K562 (cell line): ENCODE results near the gene PRDX1. TPM values are rescaled to one million over a fixed set of nuclear protein-coding genes. Genes with fewer than 3 reads are reported as not detected.

ENCODE experiments used
- ATAC-seq: fragments of 200-7000 bp; cut with Tn5 transposase; 3 replicates; pipeline ENCODE4 v1.9.1; 2020; ENCODE audit warnings: moderate library complexity
- BruUV-seq: library from RNA; stranded (reverse); fragments of 400-500 nt; replicated peaks from 2 replicates; lab custom pipeline; 2021; lab: Mats Ljungman, UMichigan
- CTCF ChIA-PET: fragments of 300-600 bp; formaldehyde crosslinking; extraction: SDS; loops from one replicate; lab custom pipeline; 2021; ENCODE audit warnings: low intra/inter-chr PET ratio; lab: Yijun Ruan, JAX
- POLR2A ChIA-PET: fragments of 300-600, 350-650 bp; sonication (Branson Sonifier 250); formaldehyde crosslinking; extraction: SDS; loops from one replicate; lab custom pipeline; 2021; ENCODE audit warnings: antibody characterized with exemption, inconsistent platforms; lab: Yijun Ruan, JAX
- DNase-seq, 4 experiments: peaks; one replicate each; pipeline versions ENCODE4 v3.0.0 to v3.0.0-alpha.2; 2011 to 2018; ENCODE audit warnings: low spot score in 3 of 4, mixed read lengths in 3 of 4; ENCODE audit errors: extremely low read depth in 1 of 4
- FAIRE-seq: peaks from 2 replicates; lab custom pipeline; 2011; peaks lifted over from hg19 to GRCh38; lab: Jason Lieb, UNC
- H2AFZ ChIP-seq: 2 replicates; pipeline ENCODE4 v1.6.0; 2011; ENCODE audit warnings: low read depth, low read length, control low read depth, inconsistent platforms
- H3K27ac ChIP-seq: fragments of 200-600 bp; 3 replicates; pipeline ENCODE4 v1.8.0; 2011; ENCODE audit warnings: low read depth, mild to moderate bottlenecking, control low read depth, inconsistent platforms, low read length, moderate library complexity, mixed read lengths; ENCODE audit errors: extremely low read depth
- H3K27me3 ChIP-seq, 2 experiments: fragments of 300-600 bp in 1 of 2; 2 replicates in 1 of 2; 3 replicates in 1 of 2; pipeline versions ENCODE4 v1.6.0 to v1.8.0; 2011; ENCODE audit warnings: inconsistent platforms in 2 of 2, low read length in 2 of 2, mild to moderate bottlenecking in 1 of 2, mixed read lengths in 1 of 2, moderate library complexity in 1 of 2; ENCODE audit not compliant: control insufficient read depth in 2 of 2, insufficient read depth in 2 of 2
- H3K36me3 ChIP-seq: fragments of 300-600 bp; 3 replicates; pipeline ENCODE4 v1.8.0; 2011; ENCODE audit warnings: mild to moderate bottlenecking, low read length, inconsistent platforms; ENCODE audit not compliant: control insufficient read depth, insufficient read depth
- H3K4me1 ChIP-seq, 2 experiments: fragments of 200-600 bp in 1 of 2; replicated peaks in 1 of 2; 2 replicates in 1 of 2; 3 replicates in 1 of 2; pipeline versions ENCODE4 v1.5.1 to v1.8.0; 2011; ENCODE audit warnings: inconsistent platforms in 2 of 2, low read length in 2 of 2, mild to moderate bottlenecking in 1 of 2, mixed read lengths in 1 of 2, moderate library complexity in 1 of 2; ENCODE audit not compliant: control insufficient read depth in 2 of 2, insufficient read depth in 2 of 2
- H3K4me2 ChIP-seq: 2 replicates; pipeline ENCODE4 v1.6.1; 2011; ENCODE audit warnings: low read length, control low read depth, inconsistent platforms, mixed read lengths; ENCODE audit not compliant: insufficient read depth
- H3K4me3 ChIP-seq: fragments of 200-600 bp; sonication (generic), shearing (Covaris generic); 2 replicates; pipeline ENCODE4 v1.5.1; 2016; ENCODE audit warnings: control low read depth, inconsistent platforms
- H3K79me2 ChIP-seq: fragments of 200-600 bp; 3 replicates; pipeline ENCODE4 v1.8.0; 2011; ENCODE audit warnings: low read length, inconsistent platforms; ENCODE audit not compliant: control insufficient read depth, insufficient read depth
- H3K9ac ChIP-seq, 2 experiments: 2 replicates each; pipeline versions ENCODE4 v1.6.0 to v1.6.1; 2011; ENCODE audit warnings: low read depth in 2 of 2, low read length in 2 of 2, control low read depth in 1 of 2, inconsistent platforms in 1 of 2, mild to moderate bottlenecking in 1 of 2, mixed read lengths in 1 of 2; ENCODE audit not compliant: insufficient read depth in 1 of 2
- H3K9me1 ChIP-seq: one replicate; pipeline ENCODE4 v1.6.0; 2011; ENCODE audit warnings: inconsistent platforms, mild to moderate bottlenecking, low read length, moderate library complexity; ENCODE audit not compliant: control insufficient read depth, insufficient read depth
- H3K9me3 ChIP-seq: replicated peaks from 2 replicates; pipeline ENCODE4 v1.5.1; 2011; ENCODE audit warnings: low read depth, low read length, inconsistent platforms; ENCODE audit not compliant: control insufficient read depth, insufficient read depth
- H4K20me1 ChIP-seq: replicated peaks from 2 replicates; pipeline ENCODE4 v1.6.1; 2011; ENCODE audit warnings: low read length, inconsistent platforms, mixed read lengths; ENCODE audit not compliant: control insufficient read depth, insufficient read depth
- ARID2 ChIP-seq: fragments of 450-650 bp; IDR thresholded peaks from 2 replicates; pipeline ENCODE4 v1.6.1; 2017; ENCODE audit warnings: antibody characterized with exemption, mild to moderate bottlenecking
- CHD1 ChIP-seq: fragments of 200-600 bp; sonication (generic); IDR thresholded peaks from one replicate; pipeline ENCODE4 v1.6.1; 2012; ENCODE audit warnings: mild to moderate bottlenecking, moderate library complexity, low read length, inconsistent platforms
- HMGN3 ChIP-seq: IDR thresholded peaks from 2 replicates; pipeline ENCODE4 v1.6.1; 2011; ENCODE audit warnings: borderline replicate concordance, low read depth, mild to moderate bottlenecking, mixed read lengths, low read length; ENCODE audit not compliant: insufficient read length; ENCODE audit errors: extremely low read depth
- NKRF ChIP-seq: fragments of 450-650 bp; IDR thresholded peaks from 2 replicates; pipeline ENCODE4 v1.6.1; 2016; ENCODE audit warnings: borderline replicate concordance
- PHB ChIP-seq: fragments of 250-450 bp; sonication (Bioruptor Pico); IDR thresholded peaks from 2 replicates; pipeline ENCODE4 v1.5.0; 2021
- SMARCE1 ChIP-seq: fragments of 450-650 bp; IDR thresholded peaks from 2 replicates; pipeline ENCODE4 v1.7.1; 2016; ENCODE audit warnings: mild to moderate bottlenecking
- SRSF3 ChIP-seq: fragments of 200-400 bp; formaldehyde crosslinking; IDR thresholded peaks from 2 replicates; pipeline ENCODE4 v1.6.1; 2016; ENCODE audit warnings: mild to moderate bottlenecking, low read length, moderate library complexity; ENCODE audit not compliant: insufficient read depth
- ZBTB49 ChIP-seq: sonication (generic); formaldehyde crosslinking; IDR thresholded peaks from 2 replicates; pipeline ENCODE4 v1.8.0; 2022; ENCODE audit warnings: missing genetic modification reagents, mild to moderate bottlenecking, borderline replicate concordance
- ZFPM2 ChIP-seq: fragments of 250-450 bp; sonication (Bioruptor Pico); IDR thresholded peaks from 2 replicates; pipeline ENCODE4 v1.5.1; 2022; ENCODE audit warnings: mild to moderate bottlenecking
- ZHX1 ChIP-seq: fragments of 150-350 bp; conservative IDR thresholded peaks from 2 replicates; pipeline ENCODE4 v1.6.1; 2014; ENCODE audit warnings: low read length
- ZNF561 ChIP-seq: fragments of 450-650 bp; formaldehyde crosslinking; conservative IDR thresholded peaks from 2 replicates; pipeline ENCODE4 v1.4.0; 2020; ENCODE audit warnings: mild to moderate bottlenecking, moderate library complexity
- ZNF584 ChIP-seq: fragments of 200-800 bp; sonication (Bioruptor generic); IDR thresholded peaks from 2 replicates; pipeline ENCODE4 v1.6.1; 2016; ENCODE audit warnings: low read depth, mild to moderate bottlenecking, missing genetic modification characterization, missing compliant biosample characterization
- WGBS: fragments of 100-300 bp; shearing (Covaris generic); methylation state at CpG from one replicate; pipeline ENCODE4 v1.1.6; 2016; ENCODE audit warnings: low coverage, mixed read lengths; ENCODE audit not compliant: insufficient coverage; ENCODE audit errors: missing lambda C conversion rate; 5-methylcytosine and 5-hydroxymethylcytosine counted together
- in situ Hi-C: fragments of 300-500 bp; cut with MboI; formaldehyde crosslinking; loops from 4 replicates; pipeline ENCODE4 v1.15.0; 2018; ENCODE audit warnings: inconsistent platforms, mixed read lengths
- intact Hi-C: fragments of 100-400 bp; cut with micrococcal nuclease; formaldehyde crosslinking; loops from 2 replicates; pipeline ENCODE4 v1.14.2; 2022
- polyA plus RNA-seq, 8 experiments: library from polyadenylated mRNA; depleted of rRNA in 4 of 8; stranded (reverse) in 5 of 8; unstranded in 3 of 8; fragments of >200 nt; fragmentation: Nextera tagmentation in 2 of 8; fragmentation: Illumina TruSeq in 1 of 8; extraction: Ambion mirVana in 2 of 8; extraction: Trizol in 1 of 8; gene quantifications; 2 replicates each; pipeline versions ENCODE4 v1.2.1 to v1.2.3, GENCODE V29; 2011 to 2014; ENCODE audit warnings: inconsistent platforms in 1 of 8, missing spikeins in 1 of 8
- total RNA-seq, 7 experiments: library from RNA; depleted of rRNA in 6 of 7; stranded (reverse); fragments of >200 nt in 6 of 7; fragmentation: Illumina TruSeq in 2 of 7; extraction: Trizol in 2 of 7; gene quantifications; 2 replicates each; pipeline versions ENCODE4 v1.2.1 to v1.2.3, GENCODE V29; 2011 to 2021; ENCODE audit warnings: low replicate concordance in 1 of 7

The PRDX1 gene
- total and polyA plus RNA-seq, 9 of the 15 experiments (the other 6 are each of a cell fraction or from before 2014, with no cell fraction given), result 748 to 2,388 (median 1,045) TPM

- peaks cover 25 to 29% of the 10 kb centered on the region in 2 experiments for H3K4me1 ChIP-seq
- peak; percentile 38 for ATAC-seq
- TF ChIP-seq CHD1 (no peak), ARID2 (no peak), HMGN3 (no peak), ZNF561 (CRISPR knock-in tag) (no peak), ZBTB49 (CRISPR knock-in tag) (0 out of 2 replicates have a peak, but pooled peaks have one; percentile 47), NKRF (0 out of 2 replicates have a peak, but pooled peaks have one; percentile 9), PHB (CRISPR knock-in tag) (no peak), SRSF3 (no peak), ZNF584 (CRISPR knock-in tag) (0 out of 2 replicates have a peak, but pooled peaks have one; percentile 26), ZFPM2 (CRISPR knock-in tag) (no peak), ZHX1 (no peak), SMARCE1 (0 out of 2 replicates have a peak, but pooled peaks have one; percentile 2)
Observed at GRCh38 chr1:45522324-45523104, 830 bp upstream of the PRDX1 start.

More at GRCh38 chr1:45522324-45523104, 830 bp upstream of the PRDX1 start:
- FAIRE-seq (no peak), DNase-seq (peak in 1 of 4 experiments; percentile 56)
- TSS peak; percentile 99 for BruUV-seq
- Histone ChIP-seq H4K20me1 (peaks cover 21% of the 10 kb centered on the region), H3K9me3 (no peaks in the 10 kb centered on the region), H3K9ac (peak overlapping the region; percentile 89 to 97), H3K36me3 (peaks cover 20% of the 10 kb centered on the region), H2AFZ (peak overlapping the region; percentile 94), H3K9me1 (no peaks in the 10 kb centered on the region), H3K4me2 (peak overlapping the region; percentile 96), H3K4me3 (peak overlapping the region; percentile 96), H3K79me2 (peaks cover 43% of the 10 kb centered on the region), H3K27ac (peak overlapping the region; percentile 87), H3K27me3 (no peaks in the 10 kb centered on the region)
- POLR2A ChIA-PET, result interaction anchor here (0.6 to 6.4 kb wide), 72 partner anchors 7 to 848 kb away, joined by 3 to 142 read pairs (median 5); partner anchors contain the start of genes AKR1A1, ARMH1, CCDC163 and CCDC17
- CTCF ChIA-PET, result interaction anchor here (1.0 kb wide), 2 partner anchors 28 to 47 kb away, joined by 3 read pairs; partner anchors contain the start of gene AKR1A1
- WGBS, result 24% methylated on average over 21 of the region's 21 CpGs
- intact Hi-C loops, result no loop called here
- in situ Hi-C loops, result no loop called here
